ENCODE measurements around the gene ACAT2.

DNA sequence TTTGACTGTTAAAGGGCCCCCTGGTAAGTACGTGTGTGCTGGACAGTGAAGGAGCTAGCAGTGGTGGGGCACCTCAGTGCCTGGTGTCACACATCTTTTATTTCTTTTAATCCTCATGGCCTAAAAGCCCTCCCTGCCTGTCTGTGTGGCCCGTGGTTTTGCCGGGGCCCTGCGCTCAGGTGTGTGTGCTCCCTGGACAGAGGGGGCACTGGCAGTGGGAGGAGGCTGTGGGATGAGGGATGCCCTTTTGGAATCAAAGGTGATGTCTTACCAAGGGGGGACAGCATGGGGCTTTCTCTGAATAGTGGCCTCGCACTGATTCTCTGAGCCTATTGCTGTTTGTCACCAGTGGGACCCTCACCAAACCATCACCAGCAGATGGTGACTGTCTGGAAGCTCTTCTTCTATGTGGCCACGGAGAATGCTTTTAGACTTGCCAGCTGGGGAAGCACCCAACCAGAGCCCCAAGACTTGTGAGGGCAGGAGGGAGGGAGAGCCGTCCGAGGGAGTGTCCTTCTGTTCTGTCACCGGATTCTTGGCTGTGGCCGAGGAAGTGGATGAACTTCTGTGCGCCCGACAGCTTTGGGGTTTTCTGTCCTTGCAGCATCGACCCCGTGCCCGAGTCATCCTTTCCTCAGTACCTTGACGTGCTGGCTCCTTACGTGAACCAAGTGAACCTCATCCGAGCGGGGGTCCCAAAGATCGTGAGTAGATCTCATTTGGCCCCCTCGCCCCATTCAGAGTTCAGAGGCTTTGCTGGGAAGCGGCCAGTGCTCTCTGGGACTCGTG, 56.3 kb downstream of the ACAT2 start:
- TF ChIP-seq CTCF (IDR thresholded peaks at IDR 0.05) (no peak), EZH2 (IDR thresholded peaks at IDR 0.05; ENCODE audit: borderline replicate concordance, insufficient read depth, low read depth, low read length, poor library complexity, severe bottlenecking) (no peak)
